ENCODE measurements around the gene PFDN4. TPM values are rescaled to one million over a fixed set of nuclear protein-coding genes. Genes with fewer than 3 reads are reported as not detected.

PFDN4 gene
- total RNA-seq, 2 donors from 2014 or later, result 72.7 to 89.8 TPM

DNA sequence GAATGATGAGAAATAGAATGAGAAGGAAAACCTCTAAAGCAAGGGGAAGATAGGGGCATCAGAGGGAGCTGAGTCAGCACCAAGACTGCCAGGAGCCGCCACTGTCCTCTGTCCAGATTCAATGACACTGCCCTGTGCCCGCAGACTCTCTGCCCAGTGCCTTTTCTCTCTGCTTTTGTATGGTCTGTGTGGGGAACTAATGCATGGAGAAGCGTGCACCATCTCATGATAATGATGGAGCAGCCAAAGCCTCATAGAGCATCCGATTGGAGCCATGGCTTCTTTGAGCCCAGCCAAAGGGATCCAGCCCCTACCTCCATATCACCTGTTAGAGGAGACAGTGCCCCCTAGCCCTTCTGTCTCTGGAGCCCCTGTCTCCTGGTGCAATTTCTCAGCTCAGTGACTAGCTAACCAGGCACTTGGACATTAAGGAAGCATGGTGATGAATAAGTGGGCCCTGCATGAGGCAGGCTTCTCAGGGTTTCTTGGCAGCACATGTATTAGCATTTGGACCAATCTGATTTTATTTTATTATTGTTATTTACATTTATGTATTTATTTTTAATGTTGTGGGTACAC is 6.5 kb upstream of the PFDN4 start:
- DNase-seq, result no peak
- Histone ChIP-seq H3K4me3 (ENCODE audit: low read length) (no peak overlapping the region), H3K36me3 (ENCODE audit: control insufficient read depth, insufficient read depth, low read length) (no peaks in the 10 kb centered on the region), H3K27me3 (ENCODE audit: control insufficient read depth, insufficient read depth, low read length, poor library complexity, severe bottlenecking) (no peaks in the 10 kb centered on the region), H3K4me1 (ENCODE audit: control insufficient read depth, insufficient read depth, low read length) (no peaks in the 10 kb centered on the region), H3K9ac (ENCODE audit: extremely low read depth, low read length, poor library complexity, severe bottlenecking) (no peak overlapping the region), H3K9me3 (ENCODE audit: control insufficient read depth, low read length) (no peaks in the 10 kb centered on the region), H3K27ac (ENCODE audit: low read depth, low read length) (no peak overlapping the region)
- H3K27me3 Mint-ChIP-seq (ENCODE audit: insufficient read depth), result no peaks in the 10 kb centered on the region
- H3K36me3 Mint-ChIP-seq (ENCODE audit: low read depth), result no peaks in the 10 kb centered on the region
- 56 to 83% methylated on average over 1 to 4 of the region's 4 CpGs for WGBS, 2 experiments (ENCODE audit: insufficient coverage in 1 of 2, insufficient read length in 1 of 2)
- TF ChIP-seq, protein P1, sequence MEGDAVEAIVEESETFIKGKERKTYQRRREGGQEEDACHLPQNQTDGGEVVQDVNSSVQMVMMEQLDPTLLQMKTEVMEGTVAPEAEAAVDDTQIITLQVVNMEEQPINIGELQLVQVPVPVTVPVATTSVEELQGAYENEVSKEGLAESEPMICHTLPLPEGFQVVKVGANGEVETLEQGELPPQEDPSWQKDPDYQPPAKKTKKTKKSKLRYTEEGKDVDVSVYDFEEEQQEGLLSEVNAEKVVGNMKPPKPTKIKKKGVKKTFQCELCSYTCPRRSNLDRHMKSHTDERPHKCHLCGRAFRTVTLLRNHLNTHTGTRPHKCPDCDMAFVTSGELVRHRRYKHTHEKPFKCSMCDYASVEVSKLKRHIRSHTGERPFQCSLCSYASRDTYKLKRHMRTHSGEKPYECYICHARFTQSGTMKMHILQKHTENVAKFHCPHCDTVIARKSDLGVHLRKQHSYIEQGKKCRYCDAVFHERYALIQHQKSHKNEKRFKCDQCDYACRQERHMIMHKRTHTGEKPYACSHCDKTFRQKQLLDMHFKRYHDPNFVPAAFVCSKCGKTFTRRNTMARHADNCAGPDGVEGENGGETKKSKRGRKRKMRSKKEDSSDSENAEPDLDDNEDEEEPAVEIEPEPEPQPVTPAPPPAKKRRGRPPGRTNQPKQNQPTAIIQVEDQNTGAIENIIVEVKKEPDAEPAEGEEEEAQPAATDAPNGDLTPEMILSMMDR (conservative IDR thresholded peaks at IDR 0.05), result peak; percentile 36
- H3K9me3 Mint-ChIP-seq, result no peaks in the 10 kb centered on the region
- H3K4me3 Mint-ChIP-seq, result no peak overlapping the region
- H3K27ac Mint-ChIP-seq, result no peak overlapping the region
- H3K4me1 Mint-ChIP-seq, result peaks cover 2% of the 10 kb centered on the region

GRCh38 chr20:54203281-54203680 is 4.6 kb upstream of the PFDN4 start:
- WGBS, 2 experiments (ENCODE audit: insufficient coverage in 1 of 2, insufficient read length in 1 of 2), result 77 to 100% methylated on average over 2 to 5 of the region's 5 CpGs
- H3K9me3 Mint-ChIP-seq, result no peaks in the 10 kb centered on the region
- TF ChIP-seq, protein P1 (conservative IDR thresholded peaks at IDR 0.05), result no peak

DNA sequence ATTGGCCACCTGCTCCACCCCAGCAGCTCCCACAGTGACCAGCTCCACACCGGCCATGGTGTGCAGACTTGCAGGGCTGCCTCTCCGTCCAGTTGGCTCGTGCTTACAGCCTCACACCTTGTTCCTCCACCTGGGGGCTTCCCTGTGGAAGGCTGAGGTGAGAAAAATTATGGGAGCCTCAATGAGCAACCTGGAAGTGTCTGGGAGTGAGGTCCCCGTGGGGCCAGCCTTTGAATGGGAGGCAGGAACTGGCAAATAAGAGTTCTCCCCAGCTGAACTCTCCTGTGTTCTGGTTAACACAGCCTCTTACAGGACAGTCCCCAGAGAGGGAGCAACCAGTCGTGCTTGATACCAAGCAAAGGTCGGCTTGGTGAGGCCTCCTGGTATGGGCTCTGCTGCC is 3.8 kb upstream of the PFDN4 start:
- TF ChIP-seq, protein P1 (conservative IDR thresholded peaks at IDR 0.05), result no peak
- H3K36me3 ChIP-seq (ENCODE audit: control insufficient read depth, insufficient read depth, low read length), result no peaks in the 10 kb centered on the region
- no peak overlapping the region for H3K9ac ChIP-seq (ENCODE audit: extremely low read depth, low read length, poor library complexity, severe bottlenecking)
- H3K4me1 Mint-ChIP-seq, result peaks cover 5% of the 10 kb centered on the region
- H3K4me3 ChIP-seq (ENCODE audit: low read length), result no peak overlapping the region
- H3K27me3 ChIP-seq (ENCODE audit: control insufficient read depth, insufficient read depth, low read length, poor library complexity, severe bottlenecking), result no peaks in the 10 kb centered on the region
- H3K27ac ChIP-seq (ENCODE audit: low read depth, low read length), result no peak overlapping the region
- H3K4me3 Mint-ChIP-seq, result no peak overlapping the region
- WGBS, 2 experiments (ENCODE audit: insufficient coverage in 1 of 2, insufficient read length in 1 of 2), result 90 to 91% methylated on average over 4 to 6 of the region's 6 CpGs
- peaks cover under 1% of the 10 kb centered on the region for H3K4me1 ChIP-seq (ENCODE audit: control insufficient read depth, insufficient read depth, low read length)
- no peaks in the 10 kb centered on the region for H3K36me3 Mint-ChIP-seq (ENCODE audit: low read depth)
- no peaks in the 10 kb centered on the region for H3K9me3 ChIP-seq (ENCODE audit: control insufficient read depth, low read length)
- H3K27ac Mint-ChIP-seq, result no peak overlapping the region
- no peaks in the 10 kb centered on the region for H3K9me3 Mint-ChIP-seq
- DNase-seq, result no peak
- no peaks in the 10 kb centered on the region for H3K27me3 Mint-ChIP-seq (ENCODE audit: insufficient read depth)

More at GRCh38 chr20:54203281-54203680, 4.6 kb upstream of the PFDN4 start:
- H3K36me3 ChIP-seq (ENCODE audit: control insufficient read depth, insufficient read depth, low read length), result no peaks in the 10 kb centered on the region
- no peak overlapping the region for H3K27ac ChIP-seq (ENCODE audit: low read depth, low read length)
- no peaks in the 10 kb centered on the region for H3K4me1 ChIP-seq (ENCODE audit: control insufficient read depth, insufficient read depth, low read length)
- H3K9ac ChIP-seq (ENCODE audit: extremely low read depth, low read length, poor library complexity, severe bottlenecking), result no peak overlapping the region
- Mint-ChIP-seq H3K4me3 (no peak overlapping the region), H3K27ac (no peak overlapping the region), H3K27me3 (ENCODE audit: insufficient read depth) (no peaks in the 10 kb centered on the region), H3K36me3 (ENCODE audit: low read depth) (no peaks in the 10 kb centered on the region), H3K4me1 (no peaks in the 10 kb centered on the region)
- no peaks in the 10 kb centered on the region for H3K9me3 ChIP-seq (ENCODE audit: control insufficient read depth, low read length)
- H3K4me3 ChIP-seq (ENCODE audit: low read length), result no peak overlapping the region
- H3K27me3 ChIP-seq (ENCODE audit: control insufficient read depth, insufficient read depth, low read length, poor library complexity, severe bottlenecking), result no peaks in the 10 kb centered on the region
- no peak for DNase-seq
